ENCODE results near the gene CACNA2D4.
"Not testable (repeated sequence)": the region's sequence is repeated elsewhere in the genome, so short reads cannot be mapped to it uniquely, and the experiment has no call there.

CACNA2D4 gene

GRCh38 chr12:1918081-1918883 is at the start of gene CACNA2D4:
TSS of gene CACNA2D4 (minus strand) at chr12:1918652. CDS start at chr12:1918473, 179 bp downstream.
- DNase-seq = no peak

- no peak for DNase-seq
Observed at GRCh38 chr12:1966561-1967226, 48.2 kb upstream of the CACNA2D4 start.

- no peak for DNase-seq
Observed at GRCh38 chr12:1965916-1966315, 47.5 kb upstream of the CACNA2D4 start.

- DNase-seq = no peak
Observed at GRCh38 chr12:1962051-1963020, 43.9 kb upstream of the CACNA2D4 start.

- no peak for DNase-seq
Observed at GRCh38 chr12:1956716-1957115, 38.3 kb upstream of the CACNA2D4 start.

GRCh38 chr12:1949771-1950470 is 31.5 kb upstream of the CACNA2D4 start:
- DNase-seq = no peak

- DNase-seq = no peak
Observed at GRCh38 chr12:1948883-1949282, 30.4 kb upstream of the CACNA2D4 start.

- no peak for DNase-seq
Observed at GRCh38 chr12:1947081-1947480, 28.6 kb upstream of the CACNA2D4 start.

GRCh38 chr12:1946296-1946695 is 27.8 kb upstream of the CACNA2D4 start:
- DNase-seq = no peak

- not testable (repeated sequence) for DNase-seq
Observed at GRCh38 chr12:1945502-1945901, 27.1 kb upstream of the CACNA2D4 start.

- DNase-seq = peak; percentile 94
Observed at GRCh38 chr12:1939801-1940607, 21.6 kb upstream of the CACNA2D4 start.

- DNase-seq = no peak
Observed at GRCh38 chr12:1939331-1939730, 20.9 kb upstream of the CACNA2D4 start.

GRCh38 chr12:1937481-1938224 is 19.2 kb upstream of the CACNA2D4 start:
- no peak for DNase-seq

GRCh38 chr12:1936406-1937320 is 18.2 kb upstream of the CACNA2D4 start:
- DNase-seq = no peak

GRCh38 chr12:1935700-1936378 is 17.4 kb upstream of the CACNA2D4 start:
- no peak for DNase-seq

GRCh38 chr12:1935242-1935641 is 16.8 kb upstream of the CACNA2D4 start:
- no peak for DNase-seq

GRCh38 chr12:1934831-1935230 is 16.4 kb upstream of the CACNA2D4 start:
- no peak for DNase-seq

GRCh38 chr12:1934068-1934467 is 15.6 kb upstream of the CACNA2D4 start:
- no peak for DNase-seq
